Measurements from ENCODE around the gene PBOV1.

PBOV1 gene

GRCh38 chr6:138218449-138218848 is at the start of gene PBOV1:
Gene PBOV1 (minus strand): TSS chr6:138218491. CDS start chr6:138218395, 96 bp downstream.
- DNase-seq = no peak

DNA sequence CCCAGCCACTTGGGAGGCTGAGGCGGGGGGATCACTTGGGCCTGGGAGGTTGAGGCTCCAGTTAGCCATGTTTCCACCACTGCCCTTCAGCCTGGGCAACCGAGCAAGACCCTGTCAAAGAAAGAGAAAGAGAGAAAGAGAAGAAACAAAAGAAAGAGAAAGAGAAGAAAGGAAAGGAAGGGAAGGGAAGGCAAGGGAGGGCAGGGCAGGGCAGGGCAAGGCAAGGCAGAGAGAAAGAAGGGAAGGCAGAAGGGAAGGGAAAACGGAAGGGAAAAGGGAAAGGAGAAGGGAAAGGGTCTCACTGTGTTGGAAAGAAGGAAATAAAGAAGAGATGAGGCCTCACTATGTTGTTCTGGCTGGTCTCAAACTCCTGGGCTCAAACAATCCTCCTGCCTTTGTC is 47.8 kb upstream of the PBOV1 start:
- DNase-seq = no peak

GRCh38 chr6:138264372-138264880 is 46.1 kb upstream of the PBOV1 start:
- DNase-seq = no peak

GRCh38 chr6:138263963-138264362 is 45.7 kb upstream of the PBOV1 start:
- DNase-seq = no peak

GRCh38 chr6:138261116-138261780 is 43.0 kb upstream of the PBOV1 start:
- no peak for DNase-seq

GRCh38 chr6:138258991-138259390 is 40.7 kb upstream of the PBOV1 start:
- DNase-seq = no peak

DNA sequence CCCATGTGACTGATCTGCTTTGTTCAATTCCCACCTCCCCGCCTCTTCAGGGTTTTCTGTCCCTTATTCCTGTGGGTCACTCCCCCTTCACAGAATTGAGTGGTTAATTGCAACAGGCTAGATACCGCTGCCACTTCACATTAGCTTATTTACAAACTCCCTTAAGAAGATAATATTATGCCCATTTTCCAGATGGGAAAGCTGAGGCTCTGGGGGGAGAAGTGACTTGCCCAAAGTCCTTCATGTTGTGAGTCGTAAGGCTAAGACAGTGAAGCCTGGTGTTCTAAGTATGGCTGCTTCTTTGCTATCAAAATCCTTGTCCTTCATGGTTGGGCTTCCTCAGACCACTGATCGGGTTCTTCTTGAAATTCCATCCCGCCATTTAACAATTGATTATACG is 39.9 kb upstream of the PBOV1 start:
- no peak for DNase-seq

- DNase-seq = no peak
Observed at GRCh38 chr6:138257638-138258040, 39.3 kb upstream of the PBOV1 start.

- no peak for DNase-seq
Observed at GRCh38 chr6:138255443-138255842, 37.2 kb upstream of the PBOV1 start.

GRCh38 chr6:138253731-138254130 is 35.4 kb upstream of the PBOV1 start:
- no peak for DNase-seq

DNA sequence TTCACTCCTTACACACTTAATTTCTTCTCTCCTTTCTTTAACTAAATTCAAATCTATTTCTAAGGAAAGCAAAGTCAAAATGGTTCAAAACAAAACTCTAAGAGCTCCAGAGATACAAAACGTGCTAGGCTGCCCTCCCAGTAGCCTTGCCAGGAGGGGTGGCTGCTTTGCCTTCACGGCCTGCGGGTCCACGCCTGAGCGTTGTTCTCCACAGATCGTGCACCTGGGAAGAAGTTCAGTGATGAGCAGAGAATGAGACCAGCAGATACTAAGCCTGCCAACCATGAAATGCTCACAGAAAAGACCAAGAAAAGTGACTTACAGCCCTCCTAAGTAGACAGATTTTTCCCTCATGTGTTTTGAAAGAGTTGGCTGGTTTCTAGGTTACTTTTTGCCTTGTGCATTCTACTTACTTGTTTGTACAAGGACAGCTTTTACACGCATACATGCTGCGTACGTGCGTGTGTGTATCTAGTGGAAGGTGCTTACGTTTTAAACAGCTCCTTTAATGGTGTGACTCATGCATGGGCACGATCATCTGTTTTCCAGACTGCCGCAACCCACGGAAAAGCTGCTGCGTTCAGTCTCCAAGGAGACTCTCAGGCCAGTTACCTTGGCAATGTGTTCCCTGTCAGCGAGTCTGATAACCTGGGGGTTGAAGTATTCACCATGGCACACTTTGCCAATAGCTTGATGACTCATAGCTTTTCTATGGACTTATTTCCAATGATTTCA is 32.4 kb upstream of the PBOV1 start:
- no peak for DNase-seq

- DNase-seq = no peak
Observed at GRCh38 chr6:138250053-138250452, 31.8 kb upstream of the PBOV1 start.

- no peak for DNase-seq
Observed at GRCh38 chr6:138248878-138249277, 30.6 kb upstream of the PBOV1 start.

DNA sequence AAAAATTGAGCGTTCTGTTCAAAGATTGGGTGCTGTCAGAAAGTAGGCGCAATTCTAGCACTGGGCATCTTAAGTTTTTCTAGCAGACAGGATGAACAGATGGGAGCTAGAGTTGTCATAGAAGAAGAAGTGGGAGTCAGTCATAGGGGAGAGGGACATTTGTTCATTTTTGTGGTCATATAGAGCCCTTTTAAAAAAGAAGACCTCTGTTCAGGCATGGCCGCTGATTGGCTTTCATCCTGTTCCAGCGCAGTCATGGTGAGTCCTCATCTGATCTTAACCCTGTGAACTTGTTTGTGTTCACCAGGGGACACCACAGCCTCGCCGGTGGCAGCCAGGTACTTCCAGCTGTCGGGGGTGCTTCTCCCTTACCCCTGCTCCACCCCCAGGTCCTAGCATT is 29.7 kb upstream of the PBOV1 start:
- DNase-seq = no peak

DNA sequence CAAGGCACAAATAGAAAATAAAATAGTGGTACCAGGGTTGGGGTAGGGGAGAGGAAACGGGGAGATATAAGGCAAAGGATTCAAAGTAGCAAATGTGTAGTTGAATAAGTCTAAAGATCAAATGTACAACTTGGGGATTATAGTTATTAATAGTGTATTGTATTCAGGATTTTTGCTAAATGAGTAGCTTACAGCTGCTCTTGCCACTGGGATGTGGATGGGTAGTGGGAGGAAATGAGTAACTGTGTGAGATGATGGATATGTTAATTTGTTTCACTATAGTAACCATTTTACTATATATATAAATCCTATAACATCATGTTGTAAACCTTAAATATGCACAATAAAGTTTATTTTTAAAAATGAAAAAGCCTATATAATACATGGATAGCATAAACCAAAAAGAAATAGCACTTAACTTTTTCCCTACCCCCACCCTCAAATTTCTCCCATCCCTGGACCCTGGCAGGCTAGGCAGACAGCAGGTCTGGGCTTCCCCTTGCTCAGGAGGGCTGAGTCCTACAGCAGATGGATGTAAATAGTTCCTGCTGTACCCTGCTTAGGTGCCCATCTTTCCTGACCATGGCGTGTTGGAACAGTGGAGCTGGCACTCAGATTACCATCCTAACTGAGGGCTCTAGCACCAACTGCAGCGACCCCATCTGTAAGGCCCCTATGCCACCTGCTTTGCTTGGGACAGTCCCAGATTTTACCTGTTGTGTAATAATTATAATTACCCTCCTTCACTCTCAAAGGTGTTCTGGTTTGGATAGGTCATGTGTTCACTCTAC is 28.6 kb upstream of the PBOV1 start:
- DNase-seq = no peak

- no peak for DNase-seq
Observed at GRCh38 chr6:138245751-138246150, 27.5 kb upstream of the PBOV1 start.

GRCh38 chr6:138242987-138243592 is 24.8 kb upstream of the PBOV1 start:
- DNase-seq = no peak

DNA sequence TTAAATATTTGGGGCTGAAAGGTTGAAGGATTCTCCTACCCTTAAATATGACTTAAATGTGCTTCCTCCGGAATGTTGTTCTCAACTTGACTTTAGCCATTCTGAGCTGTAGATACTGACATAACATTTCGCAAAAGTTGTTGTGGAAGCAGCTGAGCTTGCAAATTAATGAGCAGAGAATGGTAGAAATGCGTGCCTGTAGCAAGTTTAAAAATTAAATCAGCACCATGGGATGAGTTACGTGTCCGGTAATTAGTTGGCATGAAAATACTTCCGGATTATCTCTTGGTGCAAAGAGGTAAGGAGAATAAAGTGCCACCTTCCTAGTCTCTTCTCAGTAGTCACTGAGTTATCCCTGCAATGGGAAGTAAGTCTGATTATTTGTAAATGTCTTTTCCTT is 23.6 kb upstream of the PBOV1 start:
- no peak for DNase-seq

DNA sequence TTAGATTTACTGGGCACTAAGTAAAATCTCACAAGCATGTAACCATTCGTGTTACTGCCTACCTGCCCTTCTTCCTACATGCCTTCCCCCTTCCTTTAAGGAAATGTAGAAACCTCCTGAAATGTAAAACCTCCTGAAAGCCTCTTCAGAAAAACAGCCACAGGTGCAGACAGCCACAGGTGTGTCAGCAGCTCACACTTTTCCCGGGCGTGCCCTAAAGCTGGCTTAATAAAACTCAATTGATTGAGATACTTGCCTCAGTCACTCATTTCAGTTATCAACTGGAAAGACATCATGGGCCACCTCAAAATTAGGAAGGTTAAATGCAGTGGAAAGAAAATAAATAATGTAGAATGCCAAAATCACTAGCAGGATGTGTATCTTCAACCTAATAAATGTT is 23.1 kb upstream of the PBOV1 start:
- no peak for DNase-seq

DNA sequence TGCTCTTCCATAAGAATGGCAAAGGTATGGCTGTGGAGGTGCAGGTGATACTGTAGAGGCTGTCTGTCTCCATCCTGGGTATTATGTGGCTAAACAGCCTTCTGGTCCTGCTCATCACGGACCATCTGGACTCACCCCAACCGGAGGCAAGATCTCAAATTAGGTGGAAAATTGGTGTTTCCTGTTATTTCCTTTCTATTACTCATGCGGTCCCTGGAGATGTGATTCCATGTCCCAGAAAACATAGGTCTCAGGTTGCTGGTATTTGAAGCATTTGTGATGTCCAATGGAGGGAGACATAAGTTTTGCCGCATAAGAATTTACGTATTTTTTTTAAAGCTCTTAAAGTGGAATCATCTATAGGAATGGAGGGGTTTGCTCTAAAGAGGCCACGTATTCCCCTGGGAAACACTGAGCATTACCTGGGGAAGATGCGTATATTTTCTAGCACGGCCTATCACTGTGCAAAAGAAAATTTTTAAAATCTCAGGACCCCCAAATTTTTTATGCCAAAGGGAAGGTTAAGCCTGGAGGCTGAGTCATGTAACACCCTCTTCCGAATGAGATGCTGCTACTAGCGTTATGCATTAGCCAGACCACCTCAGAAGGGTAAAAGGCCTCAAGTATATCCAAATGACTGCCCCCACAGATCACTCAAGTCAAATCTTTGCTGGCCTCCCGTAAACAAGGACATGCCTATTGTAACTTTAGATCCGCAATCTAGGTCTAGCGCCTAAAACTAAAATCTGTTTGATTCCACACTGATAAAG is 22.4 kb upstream of the PBOV1 start:
- peak; percentile 24 for DNase-seq

DNA sequence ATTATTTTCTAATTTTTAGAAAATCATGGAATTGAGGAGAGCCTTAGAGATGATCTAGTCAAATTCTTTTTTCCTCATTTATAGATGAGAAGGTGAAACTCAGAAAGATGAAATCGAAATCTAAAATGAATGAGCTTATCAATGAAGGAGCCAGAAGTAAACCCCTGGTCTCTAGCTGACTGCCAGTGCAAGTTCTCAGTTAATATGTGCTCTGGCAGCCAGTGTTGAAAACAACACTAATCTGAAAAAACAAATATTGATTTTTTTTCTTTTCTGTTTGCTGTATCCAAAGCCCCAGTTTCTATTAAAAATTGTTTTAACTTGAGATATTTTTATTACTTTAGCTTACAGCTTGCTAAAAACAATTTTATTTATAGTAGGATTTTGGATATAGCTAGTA is 21.5 kb upstream of the PBOV1 start:
- no peak for DNase-seq

DNA sequence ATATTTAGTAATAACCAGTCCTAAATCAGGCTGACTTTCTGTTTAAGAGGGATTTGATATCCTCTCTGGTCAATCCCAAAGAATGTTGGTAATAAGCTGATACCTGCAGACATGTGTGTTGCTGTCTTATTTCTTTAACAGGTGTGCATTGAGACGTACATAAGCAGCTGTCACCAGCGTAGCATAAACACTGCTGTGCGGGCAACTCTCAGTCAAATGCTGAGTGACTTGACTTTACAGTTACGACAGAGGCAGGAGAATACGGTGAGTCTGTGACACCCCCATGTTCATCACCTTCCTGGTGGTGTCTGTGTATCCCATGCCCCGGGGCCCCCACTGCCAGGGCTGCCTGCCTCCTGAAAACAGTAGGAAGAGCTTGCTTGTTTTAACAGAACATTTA is 20.1 kb upstream of the PBOV1 start:
- no peak for DNase-seq

DNA sequence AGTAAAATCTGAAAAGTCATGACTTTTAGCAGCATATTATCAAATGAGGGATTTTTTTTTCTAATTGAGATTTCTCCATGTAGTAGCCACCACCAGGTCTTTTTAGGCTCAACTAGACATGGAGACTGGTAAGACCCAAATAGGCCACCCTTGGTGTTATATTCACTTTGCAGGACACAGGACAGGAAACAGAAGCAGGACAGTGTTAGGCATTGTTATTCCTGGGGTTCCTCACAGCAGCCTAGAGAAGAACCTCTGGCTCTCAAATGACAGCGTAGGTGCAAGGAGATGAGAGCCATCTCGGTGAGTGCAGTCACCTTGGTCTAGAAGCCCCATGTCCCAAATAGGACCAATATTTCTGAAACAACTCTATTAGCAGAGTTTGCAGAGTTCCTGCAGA is 19.2 kb upstream of the PBOV1 start:
- DNase-seq = no peak

Data from NCI-H1694 treated with DMSO at 0.1 percent for 48 hours (cell line).